Loucy (cell line): ENCODE measurements around the gene SDK2.
A peak's percentile ranks its signal among the peaks of the same experiment; 100 is the strongest.

ENCODE experiments used
- H2AFZ ChIP-seq: fragments of 200-600 bp; sonication (generic); 2 replicates; pipeline ENCODE4 v1.6.0; 2016; ENCODE audit warnings: antibody characterized with exemption, mild to moderate bottlenecking, low read length, moderate library complexity
- H3F3A ChIP-seq: fragments of 200-600 bp; 2 replicates; pipeline ENCODE4 v1.6.0; 2016; ENCODE audit warnings: antibody characterized with exemption, low read depth, mild to moderate bottlenecking
- H3K27me3 ChIP-seq: fragments of 200-600 bp; sonication (generic); 2 replicates; pipeline ENCODE4 v1.6.1; 2014; ENCODE audit warnings: low read length, mild to moderate bottlenecking; ENCODE audit not compliant: insufficient read depth, poor library complexity, severe bottlenecking
- H3K36me3 ChIP-seq: fragments of 200-600 bp; sonication (generic); 2 replicates; pipeline ENCODE4 v1.6.1; 2016; ENCODE audit warnings: low read length; ENCODE audit not compliant: insufficient read depth
- H3K4me1 ChIP-seq: fragments of 200-600 bp; sonication (generic); 2 replicates; pipeline ENCODE4 v1.5.1; 2014; ENCODE audit warnings: low read length, mild to moderate bottlenecking; ENCODE audit not compliant: insufficient read depth, poor library complexity, severe bottlenecking
- H3K4me2 ChIP-seq: fragments of 200-600 bp; sonication (generic); 2 replicates; pipeline ENCODE4 v1.6.0; 2014; ENCODE audit warnings: antibody characterized with exemption, low read length, low read depth, mild to moderate bottlenecking; ENCODE audit not compliant: poor library complexity, severe bottlenecking
- H3K4me3 ChIP-seq: fragments of 200-600 bp; sonication (generic); 2 replicates; pipeline ENCODE4 v1.5.1; 2014; ENCODE audit warnings: low read length, mild to moderate bottlenecking, mixed read lengths; ENCODE audit not compliant: poor library complexity, severe bottlenecking
- H3K79me2 ChIP-seq: fragments of 200-600 bp; sonication (generic); 2 replicates; pipeline ENCODE4 v1.6.1; 2014; ENCODE audit warnings: low read length; ENCODE audit not compliant: insufficient read depth
- H3K9ac ChIP-seq: fragments of 200-600 bp; sonication (generic); 2 replicates; pipeline ENCODE4 v1.6.0; 2014; ENCODE audit warnings: mild to moderate bottlenecking, low read depth, low read length, moderate library complexity; ENCODE audit not compliant: poor library complexity, severe bottlenecking
- H3K9me2 ChIP-seq: fragments of 200-600 bp; sonication (generic); replicated peaks from 2 replicates; pipeline ENCODE4 v1.6.1; 2016; ENCODE audit warnings: low read depth, low read length, mixed read lengths
- H3K9me3 ChIP-seq: fragments of 200-600 bp; sonication (generic); 2 replicates; pipeline ENCODE4 v1.6.1; 2014; ENCODE audit warnings: mild to moderate bottlenecking, antibody characterized with exemption, low read length, low read depth; ENCODE audit not compliant: insufficient read depth
- H4K20me1 ChIP-seq: fragments of 200-600 bp; sonication (generic); 2 replicates; pipeline ENCODE4 v1.6.0; 2014; ENCODE audit warnings: antibody characterized with exemption, low read length, mild to moderate bottlenecking; ENCODE audit not compliant: insufficient read depth, poor library complexity, severe bottlenecking
- EZH2phosphoT487 ChIP-seq: fragments of 200-600 bp; IDR thresholded peaks from 2 replicates; pipeline ENCODE4 v1.6.1; 2018; ENCODE audit warnings: antibody characterized with exemption, mild to moderate bottlenecking, moderate library complexity, borderline replicate concordance
- TF ChIP-seq, protein P1 (sequence below): fragments of 200-600 bp; sonication (generic); conservative IDR thresholded peaks from 2 replicates; pipeline ENCODE4 v1.5.1; 2014; ENCODE audit warnings: mild to moderate bottlenecking, antibody characterized with exemption, low read length

Gene SDK2

DNA sequence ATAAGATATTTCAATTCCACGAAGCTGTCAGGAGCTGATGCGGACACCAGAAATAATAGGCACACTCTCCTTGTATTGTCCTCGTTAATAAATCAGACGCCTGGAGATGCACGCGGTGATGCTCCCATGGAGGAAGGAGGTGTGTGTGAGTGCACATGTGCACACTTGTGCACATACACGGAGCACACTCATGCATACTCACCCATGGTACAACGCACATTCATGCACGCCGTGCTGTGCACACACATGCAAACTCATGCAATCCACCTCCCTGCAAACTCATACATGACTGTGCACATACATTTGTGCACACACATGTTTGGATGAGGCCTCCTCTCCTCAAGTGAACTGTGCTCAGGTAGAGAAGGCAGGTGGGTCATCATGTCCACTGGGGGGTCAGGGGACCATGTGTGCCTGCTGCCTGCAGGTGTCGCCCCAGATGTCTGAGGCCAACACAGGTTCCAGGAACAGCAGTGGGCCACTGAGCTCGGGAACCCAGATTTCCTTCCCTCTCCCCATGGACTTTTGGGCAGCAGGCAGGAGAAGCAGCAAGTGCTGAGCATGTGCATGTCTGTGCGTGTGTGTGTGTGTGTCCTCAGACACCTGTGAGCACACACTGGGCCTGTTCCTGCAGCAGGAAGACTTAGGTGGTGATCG is 165.3 kb downstream of the SDK2 start:
- no peak overlapping the region for H2AFZ ChIP-seq
- no peaks in the 10 kb centered on the region for H4K20me1 ChIP-seq
- H3F3A ChIP-seq, result no peaks in the 10 kb centered on the region
- no peak overlapping the region for H3K9ac ChIP-seq
- H3K4me3 ChIP-seq, result no peak overlapping the region
- TF ChIP-seq, protein P1, sequence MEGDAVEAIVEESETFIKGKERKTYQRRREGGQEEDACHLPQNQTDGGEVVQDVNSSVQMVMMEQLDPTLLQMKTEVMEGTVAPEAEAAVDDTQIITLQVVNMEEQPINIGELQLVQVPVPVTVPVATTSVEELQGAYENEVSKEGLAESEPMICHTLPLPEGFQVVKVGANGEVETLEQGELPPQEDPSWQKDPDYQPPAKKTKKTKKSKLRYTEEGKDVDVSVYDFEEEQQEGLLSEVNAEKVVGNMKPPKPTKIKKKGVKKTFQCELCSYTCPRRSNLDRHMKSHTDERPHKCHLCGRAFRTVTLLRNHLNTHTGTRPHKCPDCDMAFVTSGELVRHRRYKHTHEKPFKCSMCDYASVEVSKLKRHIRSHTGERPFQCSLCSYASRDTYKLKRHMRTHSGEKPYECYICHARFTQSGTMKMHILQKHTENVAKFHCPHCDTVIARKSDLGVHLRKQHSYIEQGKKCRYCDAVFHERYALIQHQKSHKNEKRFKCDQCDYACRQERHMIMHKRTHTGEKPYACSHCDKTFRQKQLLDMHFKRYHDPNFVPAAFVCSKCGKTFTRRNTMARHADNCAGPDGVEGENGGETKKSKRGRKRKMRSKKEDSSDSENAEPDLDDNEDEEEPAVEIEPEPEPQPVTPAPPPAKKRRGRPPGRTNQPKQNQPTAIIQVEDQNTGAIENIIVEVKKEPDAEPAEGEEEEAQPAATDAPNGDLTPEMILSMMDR, result 0 out of 2 replicates have a peak, but pooled peaks have one; percentile 20
- no peak for TF ChIP-seq EZH2phosphoT487
- H3K36me3 ChIP-seq, result no peaks in the 10 kb centered on the region; the same call in 1 of the 2 replicates
- H3K79me2 ChIP-seq, result no peaks in the 10 kb centered on the region
- no peak overlapping the region for H3K4me2 ChIP-seq
- H3K9me3 ChIP-seq, result no peaks in the 10 kb centered on the region
- H3K27me3 ChIP-seq, result no peaks in the 10 kb centered on the region
- peaks cover 9% of the 10 kb centered on the region for H3K4me1 ChIP-seq
- no peaks in the 10 kb centered on the region for H3K9me2 ChIP-seq

DNA sequence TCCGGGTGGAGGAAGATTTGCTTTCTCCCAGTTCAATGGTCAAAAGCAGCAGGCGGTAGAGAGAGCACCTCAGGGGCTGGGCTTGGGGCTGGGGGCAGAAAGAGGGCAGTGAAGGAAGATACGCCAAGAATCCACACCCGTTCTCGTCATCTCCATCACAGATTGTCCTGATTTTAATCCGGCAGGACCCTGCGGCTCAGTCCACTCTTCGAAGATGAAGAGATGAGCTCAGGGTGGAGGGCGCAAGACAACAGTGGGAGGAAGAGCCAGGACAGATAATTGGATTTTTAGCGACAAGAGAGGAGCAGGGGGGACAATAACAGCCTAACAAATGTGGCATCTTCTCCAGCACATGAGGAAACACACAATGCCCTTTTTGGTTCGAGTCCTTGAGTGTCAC is 165.9 kb downstream of the SDK2 start:
- TF ChIP-seq, protein P1, result no peak
- no peak for TF ChIP-seq EZH2phosphoT487

DNA sequence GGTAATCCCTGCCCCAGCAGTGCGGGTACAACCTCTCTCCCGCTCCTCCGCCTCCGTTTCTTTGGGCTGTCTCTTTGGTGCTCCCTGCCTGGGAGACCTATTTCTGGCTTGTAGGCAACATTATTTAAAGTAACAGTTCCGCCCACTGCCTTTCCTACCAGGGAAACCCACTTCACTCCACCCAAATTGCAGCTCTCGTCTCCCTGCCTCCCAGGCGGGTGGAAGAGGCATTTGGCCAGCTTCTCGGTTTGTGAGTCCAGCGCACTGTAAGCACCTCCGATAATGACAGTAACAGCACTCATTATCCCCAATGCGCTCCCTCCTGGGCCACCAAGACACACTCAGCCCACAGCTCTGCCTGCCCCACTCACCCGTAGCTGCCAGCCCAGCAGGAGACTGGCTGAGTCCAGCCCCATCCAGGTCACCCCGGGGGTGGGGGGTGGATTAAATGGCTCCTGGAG is 167.3 kb downstream of the SDK2 start:
- peaks cover 7% of the 10 kb centered on the region; the same call in 1 of the 2 replicates for H3K36me3 ChIP-seq
- TF ChIP-seq, protein P1, result no peak
- TF ChIP-seq EZH2phosphoT487, result no peak
- no peaks in the 10 kb centered on the region for H3K9me2 ChIP-seq
- no peak overlapping the region for H3K4me2 ChIP-seq
- no peaks in the 10 kb centered on the region for H3K79me2 ChIP-seq
- H3K9me3 ChIP-seq, result peaks cover 5% of the 10 kb centered on the region; the same call in 1 of the 2 replicates
- peaks cover 9% of the 10 kb centered on the region for H3K4me1 ChIP-seq
- H3K27me3 ChIP-seq, result no peaks in the 10 kb centered on the region
- H4K20me1 ChIP-seq, result no peaks in the 10 kb centered on the region
- no peaks in the 10 kb centered on the region for H3F3A ChIP-seq
- no peak overlapping the region for H3K9ac ChIP-seq
- H3K4me3 ChIP-seq, result no peak overlapping the region
- no peak overlapping the region for H2AFZ ChIP-seq

More for the DNA sequence above, 165.9 kb downstream of the SDK2 start:
- Histone ChIP-seq H3K4me2 (no peak overlapping the region), H3K27me3 (no peaks in the 10 kb centered on the region), H3K9me3 (no peaks in the 10 kb centered on the region), H3K9me2 (no peaks in the 10 kb centered on the region), H3K4me3 (no peak overlapping the region), H3F3A (no peaks in the 10 kb centered on the region), H3K79me2 (no peaks in the 10 kb centered on the region), H3K36me3 (no peaks in the 10 kb centered on the region; the same call in 1 of the 2 replicates), H3K9ac (no peak overlapping the region), H2AFZ (no peak overlapping the region), H4K20me1 (no peaks in the 10 kb centered on the region), H3K4me1 (peaks cover 9% of the 10 kb centered on the region)
